H1 (cell line): ENCODE data around the gene AGT. TPM values are rescaled to one million over a fixed set of nuclear protein-coding genes. Genes with fewer than 3 reads are reported as not detected.

Experiments
- CTCF ChIA-PET: fragments of 300-600 bp; sonication (Branson Sonifier 250); formaldehyde crosslinking; loops from one replicate; lab custom pipeline; 2021; ENCODE audit not compliant: partially characterized antibody; lab: Charles Lee
- POLR2A ChIA-PET: fragments of 300-600 bp; sonication (Branson Sonifier 250); formaldehyde crosslinking; loops from one replicate; lab custom pipeline; 2021; ENCODE audit warnings: inconsistent platforms; ENCODE audit not compliant: partially characterized antibody; lab: Charles Lee
- DNase-seq, 2 experiments: peaks; one replicate each; pipeline versions ENCODE4 v3.0.0 to v3.0.0-alpha.2; 2010 to 2022; ENCODE audit warnings: low spot score in 2 of 2, low read depth in 1 of 2, mixed read lengths in 1 of 2
- FAIRE-seq: peaks from 2 replicates; lab custom pipeline; 2011; peaks lifted over from hg19 to GRCh38; lab: Jason Lieb, UNC
- H2AFZ ChIP-seq: 2 replicates; pipeline ENCODE4 v1.8.1; 2012; ENCODE audit warnings: low read length, inconsistent platforms
- H2AK5ac ChIP-seq: 2 replicates; pipeline ENCODE4 v1.6.1; 2013; ENCODE audit warnings: low read depth, low read length
- H2BK120ac ChIP-seq: replicated peaks from 2 replicates; pipeline ENCODE3; 2013; ENCODE audit warnings: low read depth, low read length, inconsistent platforms
- H2BK12ac ChIP-seq: 2 replicates; pipeline ENCODE4 v1.6.1; 2013; ENCODE audit warnings: low read depth, low read length
- H2BK15ac ChIP-seq: 2 replicates; pipeline ENCODE4 v1.6.1; 2013; ENCODE audit warnings: low read length
- H2BK20ac ChIP-seq: 2 replicates; pipeline ENCODE4 v1.6.1; 2013; ENCODE audit warnings: low read length
- H2BK5ac ChIP-seq: 2 replicates; pipeline ENCODE4 v1.6.1; 2013; ENCODE audit warnings: low read depth, low read length
- H3K14ac ChIP-seq: 2 replicates; pipeline ENCODE4 v1.6.1; 2013; ENCODE audit warnings: inconsistent platforms; ENCODE audit not compliant: insufficient read length
- H3K18ac ChIP-seq: 2 replicates; pipeline ENCODE4 v1.6.1; 2013; ENCODE audit warnings: low read length; ENCODE audit errors: extremely low read depth
- H3K23ac ChIP-seq: 2 replicates; pipeline ENCODE4 v1.6.1; 2013; ENCODE audit warnings: inconsistent platforms; ENCODE audit not compliant: insufficient read length
- H3K23me2 ChIP-seq: 2 replicates; pipeline ENCODE4 v1.6.1; 2013; ENCODE audit warnings: low read depth, low read length
- H3K27ac ChIP-seq: 2 replicates; pipeline ENCODE4 v1.6.1; 2011; ENCODE audit warnings: low read depth, low read length, inconsistent platforms
- H3K27me3 ChIP-seq, 4 experiments: replicated peaks in 1 of 4; 1 replicate in 1 of 4; 2 replicates in 3 of 4; pipeline versions ENCODE4 v1.6.1 to v1.8.1; 2011 to 2013; ENCODE audit warnings: low read length in 3 of 4, mild to moderate bottlenecking in 3 of 4, inconsistent platforms in 2 of 4, mixed read lengths in 2 of 4, moderate library complexity in 1 of 4; ENCODE audit not compliant: control insufficient read depth in 3 of 4, insufficient read depth in 3 of 4; ENCODE audit errors: extremely low read depth in 1 of 4
- H3K36me3 ChIP-seq, 4 experiments: 2 replicates each; pipeline versions ENCODE4 v1.6.1 to v1.8.1; 2011 to 2013; ENCODE audit warnings: mild to moderate bottlenecking in 4 of 4, low read length in 3 of 4, moderate library complexity in 2 of 4, control low read depth in 1 of 4, inconsistent platforms in 1 of 4; ENCODE audit not compliant: insufficient read depth in 4 of 4, control insufficient read depth in 2 of 4
- H3K4ac ChIP-seq: replicated peaks from 2 replicates; pipeline ENCODE3; 2013; ENCODE audit warnings: low read length, low read depth, mixed read lengths, inconsistent platforms; ENCODE audit not compliant: insufficient read length
- H3K4me1 ChIP-seq, 4 experiments: replicated peaks in 1 of 4; 1 replicate in 1 of 4; 2 replicates in 3 of 4; pipeline versions ENCODE4 v1.6.1 to v1.8.1; 2011 to 2013; ENCODE audit warnings: low read length in 3 of 4, inconsistent platforms in 2 of 4, mixed read lengths in 1 of 4; ENCODE audit not compliant: insufficient read depth in 4 of 4, control insufficient read depth in 3 of 4
- H3K4me2 ChIP-seq, 2 experiments: 2 replicates each; pipeline versions ENCODE4 v1.6.1 to v1.8.1; 2011 to 2013; ENCODE audit warnings: low read depth in 2 of 2, low read length in 2 of 2, control low read depth in 1 of 2, inconsistent platforms in 1 of 2, mild to moderate bottlenecking in 1 of 2; ENCODE audit not compliant: insufficient read depth in 1 of 2
- H3K4me3 ChIP-seq, 4 experiments: fragments of 200-600, 300-600 bp in 1 of 4; sonication (generic), shearing (Covaris generic), sonication (Bioruptor Twin) in 1 of 4; 2 replicates each; pipeline versions ENCODE4 v1.5.1 to v1.8.1; 2011 to 2016; ENCODE audit warnings: low read length in 4 of 4, low read depth in 3 of 4, control low read depth in 2 of 4, inconsistent platforms in 2 of 4, mild to moderate bottlenecking in 2 of 4, mixed read lengths in 1 of 4, moderate library complexity in 1 of 4; ENCODE audit not compliant: insufficient read depth in 2 of 4; ENCODE audit errors: extremely low read depth in 1 of 4
- H3K56ac ChIP-seq: replicated peaks from 2 replicates; pipeline ENCODE3; 2013; ENCODE audit warnings: low read depth, mild to moderate bottlenecking, mixed read lengths, low read length, inconsistent platforms; ENCODE audit not compliant: insufficient read length
- H3K79me1 ChIP-seq: 2 replicates; pipeline ENCODE4 v1.6.1; 2013; ENCODE audit warnings: low read depth, low read length, control low read depth
- H3K79me2 ChIP-seq, 2 experiments: 2 replicates each; pipeline versions ENCODE4 v1.6.1 to v1.8.1; 2012 to 2013; ENCODE audit warnings: low read length in 2 of 2, mild to moderate bottlenecking in 2 of 2, inconsistent platforms in 1 of 2; ENCODE audit not compliant: insufficient read depth in 2 of 2, control insufficient read depth in 1 of 2
- H3K9ac ChIP-seq, 4 experiments: replicated peaks in 1 of 4; 1 replicate in 1 of 4; 2 replicates in 3 of 4; pipeline versions ENCODE4 v1.6.1 to v1.8.1; 2011 to 2013; ENCODE audit warnings: low read depth in 3 of 4, low read length in 3 of 4, control low read depth in 2 of 4, mild to moderate bottlenecking in 2 of 4, moderate library complexity in 2 of 4, inconsistent platforms in 1 of 4; ENCODE audit errors: extremely low read depth in 1 of 4
- H3K9me3 ChIP-seq, 2 experiments: 2 replicates each; pipeline versions ENCODE4 v1.6.1 to v1.8.1; 2012 to 2013; ENCODE audit warnings: mild to moderate bottlenecking in 2 of 2, moderate library complexity in 2 of 2, control low read depth in 1 of 2, inconsistent platforms in 1 of 2, low read depth in 1 of 2, low read length in 1 of 2, mixed read lengths in 1 of 2; ENCODE audit not compliant: insufficient read depth in 2 of 2
- H4K20me1 ChIP-seq, 2 experiments: replicated peaks in 1 of 2; 2 replicates each; pipeline versions ENCODE3 to v1.8.1; 2011 to 2013; ENCODE audit warnings: inconsistent platforms in 2 of 2, low read length in 2 of 2, mild to moderate bottlenecking in 1 of 2; ENCODE audit not compliant: insufficient read depth in 2 of 2, control insufficient read depth in 1 of 2
- H4K5ac ChIP-seq: 2 replicates; pipeline ENCODE4 v1.6.1; 2013; ENCODE audit warnings: low read length, low read depth, mixed read lengths, inconsistent platforms; ENCODE audit not compliant: insufficient read length
- H4K8ac ChIP-seq: 2 replicates; pipeline ENCODE4 v1.8.0; 2013; ENCODE audit warnings: mild to moderate bottlenecking, moderate library complexity, low read length, inconsistent platforms; ENCODE audit not compliant: insufficient read depth; ENCODE audit errors: extremely low read depth
- H4K91ac ChIP-seq: replicated peaks from 2 replicates; pipeline ENCODE3; 2013; ENCODE audit warnings: low read length, mixed read lengths, inconsistent platforms; ENCODE audit not compliant: insufficient read length
- ATF2 ChIP-seq: IDR thresholded peaks from 2 replicates; pipeline ENCODE4 v1.6.1; 2012; ENCODE audit warnings: low read length, inconsistent platforms
- BACH1 ChIP-seq: IDR thresholded peaks from 2 replicates; pipeline ENCODE4 v1.6.1; 2012; ENCODE audit warnings: low read length, improper control_type of control experiment
- EP300 ChIP-seq, 2 experiments: IDR thresholded peaks; 1 replicate in 1 of 2; 2 replicates in 1 of 2; pipeline ENCODE4 v1.6.1; 2011 to 2012; ENCODE audit warnings: low read depth in 2 of 2, low read length in 2 of 2, mild to moderate bottlenecking in 2 of 2, borderline replicate concordance in 1 of 2, inconsistent platforms in 1 of 2, moderate library complexity in 1 of 2
- RNF2 ChIP-seq: fragments of 200-900, 300-1000 bp; sonication (generic); IDR thresholded peaks from 2 replicates; pipeline ENCODE4 v1.7.1; 2016; ENCODE audit warnings: borderline replicate concordance, low read depth, mild to moderate bottlenecking, antibody characterized with exemption, low read length; ENCODE audit not compliant: poor library complexity, severe bottlenecking; ENCODE audit errors: missing control alignments
- SP4 ChIP-seq: IDR thresholded peaks from 2 replicates; pipeline ENCODE4 v1.6.1; 2012; ENCODE audit warnings: low read length, inconsistent platforms
- WGBS, 2 experiments: shearing (Covaris generic) in 1 of 2; methylation state at CpG; one replicate each; pipeline versions ENCODE4 v1.1.6 to v1.1.7; 2013 to 2015; ENCODE audit warnings: low lambda C conversion rate in 2 of 2, mixed read lengths in 2 of 2, inconsistent platforms in 1 of 2, low coverage in 1 of 2, missing lambda C conversion rate in 1 of 2; ENCODE audit not compliant: insufficient replicate concordance in 2 of 2, insufficient coverage in 1 of 2, insufficient read length in 1 of 2; ENCODE audit errors: extremely low coverage in 1 of 2, missing lambda C conversion rate in 1 of 2; 5-methylcytosine and 5-hydroxymethylcytosine counted together
- polyA plus RNA-seq, 7 experiments: library from polyadenylated mRNA; depleted of rRNA in 3 of 7; stranded (reverse) in 5 of 7; unstranded in 2 of 7; fragments of >200 nt in 5 of 7; fragments of 200-250 nt in 2 of 7; gene quantifications; 1 replicate in 5 of 7; 2 replicates in 1 of 7; 4 replicates in 1 of 7; pipeline versions ENCODE4 v1.2.1 to v1.2.3, GENCODE V29; 2011 to 2013; ENCODE audit warnings: missing spikeins in 2 of 7, mixed read lengths in 2 of 7
- total RNA-seq: library from RNA; stranded (reverse); fragmentation: NEBNext Ultra II Directional; extraction: Animal tissue kit (Norgen Biotek cat#: 25700); gene quantifications from 2 replicates; pipeline ENCODE4 v1.2.1, GENCODE V29; 2021

AGT gene
- total and polyA plus RNA-seq, 2 of the 8 experiments (the other 6 are each of a cell fraction or from before 2014, with no cell fraction given) = 0.20 TPM; not detected in 1

- Histone ChIP-seq H2BK20ac (no peak overlapping the region), H3K18ac (no peak overlapping the region), H3K9me3 (no peaks in the 10 kb centered on the region), H3K79me2 (no peaks in the 10 kb centered on the region), H3K27me3 (no peaks in the 10 kb centered on the region), H3K27ac (no peak overlapping the region), H3K14ac (no peak overlapping the region), H2BK15ac (no peak overlapping the region), H4K5ac (no peak overlapping the region), H3K79me1 (no peaks in the 10 kb centered on the region), H3K4me2 (no peak overlapping the region), H4K91ac (no peak overlapping the region), H2BK5ac (no peak overlapping the region), H3K4me1 (no peaks in the 10 kb centered on the region), H3K56ac (no peak overlapping the region), H3K4me3 (no peak overlapping the region), H3K9ac (no peak overlapping the region), H3K23ac (no peak overlapping the region), H3K4ac (no peak overlapping the region), H2BK120ac (no peak overlapping the region), H3K36me3 (peaks cover 12 to 72% (median 48%) of the 10 kb centered on the region in 4 experiments), H2BK12ac (no peak overlapping the region), H2AFZ (no peak overlapping the region), H3K23me2 (no peaks in the 10 kb centered on the region), H4K8ac (no peak overlapping the region), H2AK5ac (no peak overlapping the region), H4K20me1 (peaks cover 0 to 3% of the 10 kb centered on the region in 2 experiments)
- 89% methylated on average over 2 of the region's 2 CpGs; no CpG with 5 or more reads in 1 of the 2 experiments for WGBS, 2 experiments
- DNase-seq (no peak), FAIRE-seq (no peak)
- POLR2A ChIA-PET = no interaction called here
- CTCF ChIA-PET = interaction anchor here (0.7 kb wide), 1 partner anchor 8 kb away, joined by 3 read pairs; no protein-coding TSS in a partner anchor
- TF ChIP-seq ATF2 (no peak), EP300 (IDR thresholded peaks at IDR 0.05; ENCODE audit: borderline replicate concordance in 1 of 2, low read depth in 2 of 2, low read length in 2 of 2) (no peak), SP4 (no peak), BACH1 (no peak), RNF2 (no peak)
Observed at GRCh38 chr1:230679825-230680224, 34.1 kb downstream of the AGT start.
